Esophagus mucosa (tissue), 1 donor: ENCODE measurements around the gene MYBPC3. TPM values are rescaled to one million over a fixed set of nuclear protein-coding genes. Genes with fewer than 3 reads are reported as not detected.

ENCODE experiments used
- ATAC-seq: fragments of 200-7000 bp; cut with Tn5 transposase; one replicate; pipeline ENCODE4 v1.9.1; 2020
- total RNA-seq: library from RNA; stranded (reverse); gene quantifications from one replicate; pipeline ENCODE4 v1.2.4, GENCODE V29; 2023
- donor health status: DM: yes; HTN: yes; CAD: no.

MYBPC3 gene
- not detected for total RNA-seq

- ATAC-seq: no peak
These were observed at the start of gene MYBPC3 for GRCh38 chr11:47352556-47352955. TSS of gene MYBPC3 (minus strand) at chr11:47352702. CDS start at chr11:47352647, 55 bp downstream.

- peak; percentile 30 for ATAC-seq
These were observed 48.3 kb upstream of the MYBPC3 start for GRCh38 chr11:47400768-47401279.

GRCh38 chr11:47399860-47400767 lies 47.6 kb upstream of the MYBPC3 start:
- peak; percentile 70 for ATAC-seq

GRCh38 chr11:47398551-47398950 lies 46.0 kb upstream of the MYBPC3 start:
- no peak for ATAC-seq

- no peak for ATAC-seq
These were observed 45.5 kb upstream of the MYBPC3 start for GRCh38 chr11:47398011-47398410.

GRCh38 chr11:47396049-47396320 lies 43.5 kb upstream of the MYBPC3 start:
- no peak for ATAC-seq

GRCh38 chr11:47395223-47396048 lies 42.9 kb upstream of the MYBPC3 start:
- ATAC-seq: no peak

GRCh38 chr11:47394322-47395222 lies 42.1 kb upstream of the MYBPC3 start:
- peak; percentile 27 for ATAC-seq

- no peak for ATAC-seq
These were observed 41.5 kb upstream of the MYBPC3 start for GRCh38 chr11:47394050-47394321.

- no peak for ATAC-seq
These were observed 40.9 kb upstream of the MYBPC3 start for GRCh38 chr11:47393163-47394049.

GRCh38 chr11:47392546-47393162 lies 40.2 kb upstream of the MYBPC3 start:
- no peak for ATAC-seq

- ATAC-seq: no peak
These were observed 39.4 kb upstream of the MYBPC3 start for GRCh38 chr11:47391711-47392432.

GRCh38 chr11:47391077-47391583 lies 38.6 kb upstream of the MYBPC3 start:
- no peak for ATAC-seq

GRCh38 chr11:47390422-47390760 lies 37.9 kb upstream of the MYBPC3 start:
- ATAC-seq: no peak

GRCh38 chr11:47389577-47390421 lies 37.3 kb upstream of the MYBPC3 start:
- no peak for ATAC-seq

- peak; percentile 95 for ATAC-seq
These were observed 36.4 kb upstream of the MYBPC3 start for GRCh38 chr11:47388697-47389576.

GRCh38 chr11:47387944-47388696 lies 35.6 kb upstream of the MYBPC3 start:
- ATAC-seq: peak; percentile 14

GRCh38 chr11:47384498-47384897 lies 32.0 kb upstream of the MYBPC3 start:
- ATAC-seq: no peak
